ENCODE results near the gene LHX4.

LHX4 gene

DNA sequence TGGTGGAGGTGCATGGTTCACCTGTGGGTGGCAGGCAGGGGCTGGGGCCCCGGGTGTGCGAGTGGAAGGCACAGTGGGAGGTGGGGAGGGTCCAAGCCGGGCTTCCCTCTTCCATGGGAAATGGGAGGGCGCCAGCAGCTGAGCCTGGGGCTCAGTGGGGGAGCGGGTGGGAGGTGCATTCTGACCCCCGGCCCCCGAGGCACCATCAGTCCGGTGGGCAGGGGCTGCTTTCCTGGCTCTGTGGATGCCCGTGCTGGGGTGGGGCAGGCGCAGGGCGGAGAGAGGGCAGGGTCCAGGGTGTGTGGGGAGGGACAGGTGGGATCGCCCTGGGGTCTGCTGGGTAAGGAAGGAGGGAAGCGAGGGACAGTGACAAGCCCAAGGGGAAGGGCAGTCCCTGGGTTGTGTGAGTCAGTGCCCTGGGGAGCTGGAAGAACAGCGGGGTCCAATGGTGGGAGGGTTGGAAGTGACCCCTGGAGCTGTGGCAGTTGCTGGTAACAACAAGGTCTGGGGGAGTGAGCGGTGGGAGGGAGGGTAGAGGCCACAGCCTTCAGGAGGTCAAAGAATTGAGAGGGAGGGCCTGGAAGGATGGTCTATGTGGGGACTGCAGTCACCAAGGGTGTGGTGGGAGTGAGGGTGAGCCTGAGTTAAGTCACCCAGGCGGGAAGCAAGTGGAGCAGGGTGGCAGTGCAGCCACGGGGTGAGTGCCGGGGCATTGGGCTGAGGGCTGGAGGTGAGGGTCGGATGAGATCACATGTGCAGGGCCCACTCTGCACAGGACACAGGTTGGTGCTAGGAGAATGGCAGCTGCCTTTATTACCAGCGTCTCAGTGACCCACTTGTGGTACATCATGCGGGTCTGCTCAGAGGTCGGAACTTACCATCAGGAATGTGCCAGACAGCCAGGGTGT is 29.6 kb downstream of the LHX4 start:
- no peak for DNase-seq

- no peak for DNase-seq
Observed at GRCh38 chr1:180260541-180260940, 30.5 kb downstream of the LHX4 start.

GRCh38 chr1:180261030-180261429 is 31.0 kb downstream of the LHX4 start:
- no peak for DNase-seq

GRCh38 chr1:180261524-180262155 is 31.6 kb downstream of the LHX4 start:
- DNase-seq: no peak

DNA sequence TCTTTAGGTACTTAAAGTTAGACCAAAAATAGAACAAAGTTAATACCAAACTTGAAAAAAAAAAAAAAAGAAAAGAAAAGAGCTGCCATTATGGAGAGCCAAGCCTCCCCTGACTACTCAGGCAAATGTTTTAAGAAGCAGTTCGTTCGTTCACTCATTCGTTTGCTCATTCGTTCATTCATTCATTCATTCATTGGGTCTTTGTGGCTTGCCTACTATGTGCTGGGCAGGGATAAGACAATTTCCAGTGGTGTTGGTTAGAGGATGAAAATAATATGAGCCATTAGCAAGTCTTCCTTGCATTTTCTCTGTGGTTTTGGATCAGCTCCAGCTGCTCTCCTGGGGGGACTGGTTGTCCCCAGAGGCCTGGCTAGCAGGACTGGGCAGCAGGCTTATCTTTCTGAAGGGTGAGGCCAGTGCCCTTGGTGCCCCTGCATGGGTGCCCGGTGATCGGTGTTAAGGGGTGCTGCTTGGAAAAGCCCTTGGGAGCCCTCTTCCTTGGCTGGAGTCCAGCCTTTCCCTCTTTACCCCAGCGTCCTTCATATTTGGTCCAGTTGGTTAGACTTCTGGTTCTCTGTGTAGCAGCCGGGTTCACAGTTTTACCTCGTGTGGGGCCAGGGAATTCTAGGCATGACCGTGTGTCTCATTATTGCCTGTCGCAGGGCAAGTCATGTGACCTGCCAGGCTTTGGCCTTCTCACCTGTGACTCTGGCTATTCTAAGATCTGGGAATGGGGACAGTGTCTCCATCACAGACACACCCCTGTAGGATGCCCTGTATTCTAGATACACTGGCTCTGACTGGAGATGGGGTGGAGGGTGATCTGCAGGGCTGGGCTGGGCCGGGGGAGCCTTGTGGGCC is 32.8 kb downstream of the LHX4 start:
- no peak for DNase-seq

GRCh38 chr1:180264595-180264994 is 34.5 kb downstream of the LHX4 start:
- no peak for DNase-seq

- no peak for DNase-seq
Observed at GRCh38 chr1:180265201-180265600, 35.1 kb downstream of the LHX4 start.

DNA sequence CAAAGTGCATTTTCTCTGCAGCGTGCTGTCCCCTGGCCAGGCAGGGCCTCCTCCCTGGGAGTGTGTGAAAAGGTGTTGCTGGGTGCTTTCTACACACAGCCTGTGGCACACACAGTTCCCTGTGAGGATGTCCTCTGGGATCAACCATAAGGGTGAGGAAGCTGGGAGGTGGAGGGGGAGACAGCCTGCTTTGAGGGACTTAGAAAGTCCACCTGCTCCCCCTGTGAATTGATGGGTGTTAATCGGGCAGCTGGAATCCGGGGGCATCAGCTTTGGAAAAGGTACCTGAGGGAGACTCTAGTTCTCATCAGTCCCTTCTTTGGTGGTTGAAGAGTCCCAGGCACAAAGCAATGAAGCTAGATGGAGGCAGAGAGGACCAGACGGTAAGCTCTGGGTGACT is 35.8 kb downstream of the LHX4 start:
- no peak for DNase-seq

DNA sequence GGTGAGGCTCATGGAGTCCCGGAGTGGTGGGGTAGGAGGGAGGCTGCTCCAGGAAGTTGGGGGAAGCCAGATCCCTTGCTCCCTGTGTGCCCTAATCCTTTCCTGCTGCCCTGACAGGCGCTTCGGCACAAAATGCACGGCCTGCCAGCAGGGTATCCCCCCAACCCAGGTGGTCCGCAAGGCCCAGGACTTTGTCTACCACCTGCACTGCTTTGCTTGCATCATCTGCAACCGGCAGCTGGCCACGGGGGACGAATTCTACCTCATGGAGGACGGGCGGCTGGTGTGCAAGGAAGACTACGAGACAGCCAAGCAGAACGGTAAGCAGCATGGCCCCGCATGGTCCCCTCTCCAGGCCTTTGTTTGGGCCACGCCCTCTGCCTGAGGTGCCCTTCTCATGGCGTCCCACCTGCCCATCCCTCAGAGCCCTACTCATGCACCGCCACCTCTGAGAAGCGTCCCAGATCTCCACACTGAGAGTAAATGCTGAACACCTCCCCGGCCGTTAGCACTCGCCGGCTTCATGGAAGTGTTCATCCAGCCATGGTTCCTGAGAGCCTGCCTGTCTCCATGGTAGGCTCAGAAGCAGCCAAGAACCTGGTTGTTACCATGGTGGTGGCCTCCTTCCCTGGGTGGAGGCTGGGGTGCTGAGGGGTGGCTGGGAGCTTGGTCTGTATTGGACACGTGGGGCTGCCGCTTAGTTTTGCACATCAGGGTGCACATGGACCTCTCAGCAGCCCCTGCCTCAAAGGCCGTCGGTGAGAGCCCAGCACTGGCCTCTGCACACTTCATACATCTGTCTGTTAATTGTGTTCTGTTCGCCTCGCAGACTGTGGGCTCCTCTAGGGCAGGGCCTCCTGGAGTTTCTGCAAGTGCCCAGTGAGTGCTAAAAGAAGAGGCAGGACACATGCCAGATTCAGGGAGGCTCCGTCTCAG is 36.5 kb downstream of the LHX4 start:
- no peak for DNase-seq

GRCh38 chr1:180267211-180267561 is 37.1 kb downstream of the LHX4 start:
- no peak for DNase-seq

DNA sequence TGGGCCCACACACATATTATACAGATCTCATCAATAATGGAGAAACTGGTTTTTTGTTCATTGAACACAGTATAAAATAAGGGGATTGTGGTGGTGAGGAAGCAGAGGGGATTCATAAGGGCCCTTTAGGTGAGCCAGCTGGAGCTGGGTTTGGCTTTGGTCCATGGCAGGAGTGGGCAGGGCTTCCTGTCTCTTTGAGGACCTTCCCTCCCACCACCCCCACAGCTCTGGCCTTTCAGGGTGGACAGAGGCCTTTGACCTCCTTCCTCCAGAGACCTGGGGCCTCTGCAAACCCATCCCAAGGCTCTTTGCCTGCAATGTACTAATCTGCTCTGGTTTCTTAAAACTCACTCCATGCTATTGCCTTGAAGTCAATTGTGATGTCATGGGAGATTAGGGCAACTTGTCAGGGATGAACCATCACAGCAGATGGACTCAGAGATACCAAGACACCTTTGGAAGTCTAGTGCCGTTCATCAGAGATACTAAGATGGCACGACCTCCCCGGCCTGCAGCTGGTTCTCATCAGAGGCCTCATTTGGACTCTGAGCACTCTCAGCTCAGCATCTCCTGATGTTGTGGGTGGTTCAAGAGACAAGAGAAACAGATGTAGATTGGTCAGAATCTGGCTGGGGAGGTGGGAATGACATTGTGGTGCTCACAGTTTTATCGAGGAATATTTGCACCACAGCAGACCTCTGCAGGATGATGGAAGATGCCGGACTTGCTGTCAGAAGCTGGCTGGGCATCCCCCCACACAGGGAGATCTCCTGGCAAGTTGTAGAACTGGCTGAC is 37.9 kb downstream of the LHX4 start:
- DNase-seq: no peak

DNA sequence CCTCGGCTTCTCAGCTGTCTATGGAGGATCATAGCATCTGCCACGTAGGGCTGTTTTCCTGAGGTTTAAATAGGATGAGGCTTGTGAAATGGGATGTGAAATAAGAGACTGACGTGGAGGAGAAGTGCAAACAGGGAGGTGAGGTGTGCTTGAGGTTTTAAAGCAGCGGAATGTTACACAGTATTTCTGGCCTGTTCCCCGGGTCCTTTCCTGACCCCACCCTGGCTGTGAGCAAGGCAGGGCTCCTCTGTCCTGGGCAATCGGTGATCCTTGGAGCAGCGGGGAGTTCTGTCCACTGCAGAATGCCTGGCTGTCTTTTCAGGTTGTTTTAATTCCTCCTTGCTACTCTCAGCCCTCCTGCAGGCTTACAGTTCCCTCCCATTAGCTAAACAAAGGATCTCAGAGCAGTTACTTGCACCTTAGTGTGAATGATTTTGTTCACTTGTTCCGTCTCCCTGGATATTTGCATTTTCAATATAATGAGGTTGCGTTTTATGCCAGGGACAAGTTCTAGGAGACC is 38.6 kb downstream of the LHX4 start:
- DNase-seq: no peak

- no peak for DNase-seq
Observed at GRCh38 chr1:180269645-180270529, 39.8 kb downstream of the LHX4 start.

DNA sequence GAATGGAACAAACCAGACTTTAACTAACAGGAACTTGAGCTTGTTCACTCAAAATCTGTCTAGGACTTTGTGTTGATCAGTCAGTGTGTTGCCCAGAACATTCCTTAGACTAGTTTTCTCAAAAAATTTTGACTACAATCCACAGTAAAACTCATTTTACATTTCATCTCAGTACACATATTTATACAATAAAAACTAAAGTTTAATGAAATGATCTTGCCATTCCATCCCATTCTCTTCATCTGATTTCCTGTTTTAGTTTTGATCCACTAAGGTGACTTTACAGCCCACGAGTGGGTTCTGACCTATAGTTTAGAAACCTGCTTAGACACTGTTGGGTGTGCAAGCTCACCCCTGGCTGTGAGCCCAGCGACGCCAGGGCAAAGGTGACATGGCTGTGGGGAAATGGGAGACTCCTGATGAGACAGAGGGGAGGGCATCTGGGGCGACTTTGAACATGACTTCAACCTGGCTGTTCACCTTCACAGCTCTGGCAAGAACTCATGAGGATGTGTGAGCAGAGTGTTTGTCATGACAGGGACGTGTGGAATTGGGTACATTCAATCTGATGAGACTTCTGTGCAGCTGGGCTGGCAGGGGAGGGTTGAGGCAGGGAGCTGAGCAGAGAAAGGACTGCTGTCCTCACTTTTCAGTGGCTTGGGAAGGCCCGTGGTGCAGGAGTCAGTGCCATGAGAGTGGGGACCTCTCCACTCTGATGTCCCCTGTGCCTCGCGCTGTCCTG is 40.6 kb downstream of the LHX4 start:
- DNase-seq: no peak

DNA sequence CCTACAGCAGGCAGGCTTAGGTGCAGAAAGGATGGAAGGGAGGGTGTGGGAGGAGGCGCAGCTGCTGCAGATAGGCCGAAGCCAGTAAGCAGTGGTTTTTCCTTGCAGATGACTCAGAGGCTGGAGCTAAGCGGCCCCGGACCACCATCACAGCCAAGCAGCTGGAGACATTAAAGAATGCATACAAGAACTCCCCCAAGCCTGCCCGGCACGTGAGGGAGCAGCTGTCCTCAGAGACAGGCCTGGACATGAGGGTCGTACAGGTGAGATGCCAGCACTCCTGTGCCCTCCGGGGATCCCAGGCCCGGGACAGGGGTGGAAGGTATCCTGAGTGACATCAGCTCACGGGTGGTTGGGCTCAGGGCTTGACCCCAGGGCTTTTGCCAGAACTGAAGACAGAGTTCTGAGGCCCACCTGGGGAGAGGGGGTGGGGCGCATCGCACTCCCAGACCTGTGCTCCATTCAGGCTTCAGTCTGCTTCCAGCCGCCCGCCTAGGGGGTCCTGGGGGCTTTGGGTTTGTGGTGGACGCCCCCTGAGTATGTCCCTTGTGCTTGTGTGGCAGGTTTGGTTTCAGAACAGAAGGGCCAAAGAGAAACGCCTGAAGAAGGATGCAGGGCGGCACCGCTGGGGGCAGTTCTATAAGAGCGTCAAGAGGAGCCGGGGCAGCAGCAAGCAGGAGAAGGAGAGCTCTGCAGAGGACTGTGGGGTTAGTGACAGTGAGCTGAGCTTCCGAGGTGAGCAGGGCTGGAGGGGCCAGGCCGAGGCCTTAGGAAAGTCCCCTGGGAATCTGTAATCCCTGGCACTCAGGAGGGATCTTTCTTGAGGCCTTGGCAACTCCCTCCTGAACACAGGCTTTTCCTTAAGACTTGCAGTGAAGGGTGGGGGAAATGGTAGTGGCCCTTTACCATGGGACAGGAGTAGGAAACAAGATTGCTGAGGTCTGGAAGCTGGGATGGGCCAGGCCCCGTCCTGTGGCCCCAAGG is 41.5 kb downstream of the LHX4 start:
- DNase-seq: no peak

DNA sequence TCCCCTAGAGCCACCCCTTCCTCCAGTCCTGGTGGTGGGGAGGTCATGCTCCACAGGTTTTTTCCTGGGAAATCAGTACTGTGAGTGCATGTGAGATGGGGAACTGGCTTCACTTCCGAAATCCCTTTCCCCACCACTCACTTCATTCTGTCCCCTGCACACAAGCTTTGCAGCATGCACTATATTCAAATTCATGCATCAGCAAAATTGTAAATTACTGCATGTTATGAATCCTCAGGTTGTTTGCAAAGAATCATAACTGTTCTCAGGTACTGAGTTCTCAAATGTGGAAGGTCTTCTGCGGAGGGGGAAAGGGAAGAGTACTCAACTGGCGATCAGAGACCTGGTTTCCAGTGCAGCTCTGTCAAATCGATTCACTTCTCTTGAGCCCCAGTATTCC is 42.3 kb downstream of the LHX4 start:
- DNase-seq: no peak

DNA sequence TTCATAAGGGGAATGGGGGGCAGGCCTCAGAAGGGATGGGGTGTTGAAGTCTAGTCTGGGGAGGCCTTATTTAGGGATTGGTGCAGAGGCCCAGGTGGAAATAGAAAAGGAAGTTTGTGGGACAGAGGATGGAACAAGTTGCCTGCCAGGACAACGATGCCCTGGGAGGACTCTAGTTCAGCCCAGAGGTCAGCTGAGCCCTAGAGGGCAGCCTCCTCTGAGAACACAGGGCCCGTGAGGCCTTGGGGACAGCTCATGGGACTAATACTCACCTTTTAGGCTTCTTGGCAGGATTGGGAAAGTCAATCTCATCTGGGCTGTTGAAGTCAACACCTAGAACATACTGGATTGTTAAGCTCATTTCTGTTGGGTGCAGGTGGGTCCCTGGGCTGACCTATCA is 43.0 kb downstream of the LHX4 start:
- no peak for DNase-seq

GRCh38 chr1:180274221-180274620 is 44.2 kb downstream of the LHX4 start:
- no peak for DNase-seq
